ENCODE results near the gene RNF7. TPM values are rescaled to one million over a fixed set of nuclear protein-coding genes. Genes with fewer than 3 reads are reported as not detected.

RNF7 gene
- total and polyA plus RNA-seq, 3 donors from 2014 or later: 60.7 to 122 (median 69.9) TPM

- H3K27ac ChIP-seq: peak overlapping the region in 1 of 2 donors; percentile 13
- no peak overlapping the region for H3K4me3 ChIP-seq
- H3K27me3 ChIP-seq: no peaks in the 10 kb centered on the region
- TF ChIP-seq POLR2A (IDR thresholded peaks at IDR 0.05): no peak
- TF ChIP-seq, protein P1, sequence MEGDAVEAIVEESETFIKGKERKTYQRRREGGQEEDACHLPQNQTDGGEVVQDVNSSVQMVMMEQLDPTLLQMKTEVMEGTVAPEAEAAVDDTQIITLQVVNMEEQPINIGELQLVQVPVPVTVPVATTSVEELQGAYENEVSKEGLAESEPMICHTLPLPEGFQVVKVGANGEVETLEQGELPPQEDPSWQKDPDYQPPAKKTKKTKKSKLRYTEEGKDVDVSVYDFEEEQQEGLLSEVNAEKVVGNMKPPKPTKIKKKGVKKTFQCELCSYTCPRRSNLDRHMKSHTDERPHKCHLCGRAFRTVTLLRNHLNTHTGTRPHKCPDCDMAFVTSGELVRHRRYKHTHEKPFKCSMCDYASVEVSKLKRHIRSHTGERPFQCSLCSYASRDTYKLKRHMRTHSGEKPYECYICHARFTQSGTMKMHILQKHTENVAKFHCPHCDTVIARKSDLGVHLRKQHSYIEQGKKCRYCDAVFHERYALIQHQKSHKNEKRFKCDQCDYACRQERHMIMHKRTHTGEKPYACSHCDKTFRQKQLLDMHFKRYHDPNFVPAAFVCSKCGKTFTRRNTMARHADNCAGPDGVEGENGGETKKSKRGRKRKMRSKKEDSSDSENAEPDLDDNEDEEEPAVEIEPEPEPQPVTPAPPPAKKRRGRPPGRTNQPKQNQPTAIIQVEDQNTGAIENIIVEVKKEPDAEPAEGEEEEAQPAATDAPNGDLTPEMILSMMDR (IDR thresholded peaks at IDR 0.05): no peak
- 58 to 61% methylated on average over 6 of the region's 6 CpGs for WGBS, 2 donors
- peaks cover 3% of the 10 kb centered on the region for H3K4me1 ChIP-seq
- H3K9me3 ChIP-seq: no peaks in the 10 kb centered on the region
- H3K36me3 ChIP-seq (ENCODE audit: low read depth, missing control alignments): no peaks in the 10 kb centered on the region
- DNase-seq: no peak
- intact Hi-C loops (cut with DNase I; ENCODE audit: low total_unique reads): no loop called here
Observed at GRCh38 chr3:141710888-141711616, 27.0 kb upstream of the RNF7 start.

DNA sequence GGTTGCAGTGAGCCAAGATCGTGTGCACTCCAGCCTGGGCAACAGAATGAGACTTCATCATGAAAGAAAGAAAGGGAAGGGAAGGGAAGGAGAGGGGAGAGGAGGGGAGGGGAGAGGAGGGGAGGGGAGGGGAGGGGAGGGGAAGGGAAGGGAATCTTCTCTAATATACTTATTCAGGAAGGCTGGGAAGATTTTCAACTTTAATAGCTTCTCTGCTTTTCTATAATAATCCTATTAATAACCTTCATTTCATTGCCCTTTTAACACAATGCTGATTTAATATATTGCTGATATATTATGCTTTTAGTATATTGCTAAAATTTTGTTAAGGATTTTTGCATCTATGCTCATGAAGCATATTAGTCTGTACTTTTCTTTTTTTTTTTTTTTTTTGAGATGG lies 23.4 kb upstream of the RNF7 start:
- no peak for DNase-seq
- intact Hi-C loops (cut with DNase I; ENCODE audit: low total_unique reads): no loop called here
- no peak overlapping the region for H3K27ac ChIP-seq
- no peaks in the 10 kb centered on the region for H3K9me3 ChIP-seq
- WGBS, 2 donors: 94 to 100% methylated on average over 1 of the region's 1 CpG
- peaks cover 3% of the 10 kb centered on the region for H3K4me1 ChIP-seq
- H3K4me3 ChIP-seq: no peak overlapping the region
- no peak for TF ChIP-seq POLR2A (IDR thresholded peaks at IDR 0.05)
- TF ChIP-seq, protein P1 (IDR thresholded peaks at IDR 0.05): no peak
- H3K27me3 ChIP-seq: no peaks in the 10 kb centered on the region
- H3K36me3 ChIP-seq (ENCODE audit: low read depth, missing control alignments): no peaks in the 10 kb centered on the region

GRCh38 chr3:141722081-141722480 lies 16.0 kb upstream of the RNF7 start:
- H3K9me3 ChIP-seq: no peaks in the 10 kb centered on the region
- H3K4me3 ChIP-seq: no peak overlapping the region
- H3K36me3 ChIP-seq (ENCODE audit: low read depth, missing control alignments): no peaks in the 10 kb centered on the region
- TF ChIP-seq POLR2A (IDR thresholded peaks at IDR 0.05): no peak
- TF ChIP-seq, protein P1 (IDR thresholded peaks at IDR 0.05): no peak
- no peaks in the 10 kb centered on the region for H3K27me3 ChIP-seq
- no peaks in the 10 kb centered on the region for H3K4me1 ChIP-seq
- no peak for DNase-seq
- no peak overlapping the region for H3K27ac ChIP-seq
- intact Hi-C loops (cut with DNase I; ENCODE audit: low total_unique reads): no loop called here
- 93 to 97% methylated on average over 2 of the region's 2 CpGs for WGBS, 2 donors

GRCh38 chr3:141722648-141723047 lies 15.4 kb upstream of the RNF7 start:
- 72 to 83% methylated on average over 2 of the region's 2 CpGs for WGBS, 2 donors
- TF ChIP-seq, protein P1 (IDR thresholded peaks at IDR 0.05): no peak
- TF ChIP-seq POLR2A (IDR thresholded peaks at IDR 0.05): no peak
- Histone ChIP-seq H3K27ac (no peak overlapping the region), H3K27me3 (no peaks in the 10 kb centered on the region), H3K9me3 (no peaks in the 10 kb centered on the region), H3K36me3 (ENCODE audit: low read depth, missing control alignments) (no peaks in the 10 kb centered on the region), H3K4me1 (no peaks in the 10 kb centered on the region), H3K4me3 (no peak overlapping the region)
- intact Hi-C loops (cut with DNase I; ENCODE audit: low total_unique reads): no loop called here
- DNase-seq: no peak

GRCh38 chr3:141723255-141723654 lies 14.8 kb upstream of the RNF7 start:
- no peaks in the 10 kb centered on the region for H3K4me1 ChIP-seq
- no peaks in the 10 kb centered on the region for H3K27me3 ChIP-seq
- H3K9me3 ChIP-seq: no peaks in the 10 kb centered on the region
- TF ChIP-seq, protein P1 (IDR thresholded peaks at IDR 0.05): no peak
- no peak for TF ChIP-seq POLR2A (IDR thresholded peaks at IDR 0.05)
- H3K4me3 ChIP-seq: no peak overlapping the region
- intact Hi-C loops (cut with DNase I; ENCODE audit: low total_unique reads): no loop called here
- no peaks in the 10 kb centered on the region for H3K36me3 ChIP-seq (ENCODE audit: low read depth, missing control alignments)
- H3K27ac ChIP-seq: no peak overlapping the region
- no peak for DNase-seq
